ENCODE measurements around the gene TMEM242.

DNA sequence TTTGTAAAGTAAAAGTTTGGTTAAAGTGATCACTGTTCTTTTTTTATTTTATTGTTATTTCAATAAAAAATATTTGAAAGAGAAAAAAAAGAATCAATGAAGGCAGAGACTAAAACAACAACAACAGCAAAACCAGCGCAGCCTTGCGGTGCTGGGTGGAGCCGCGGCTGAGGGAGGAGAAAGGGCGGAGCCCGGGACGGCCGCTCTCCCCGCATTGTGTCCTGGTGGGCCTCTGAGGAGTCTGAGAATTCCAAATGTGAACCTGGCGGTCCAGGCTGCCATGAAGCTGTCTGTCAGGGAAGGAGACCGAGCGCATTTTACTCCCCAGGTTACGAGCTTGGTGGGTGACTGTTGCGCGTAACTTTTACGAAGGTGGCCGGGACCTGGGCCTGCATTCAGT lies 43.2 kb downstream of the TMEM242 start:
- TF ChIP-seq, protein P1, sequence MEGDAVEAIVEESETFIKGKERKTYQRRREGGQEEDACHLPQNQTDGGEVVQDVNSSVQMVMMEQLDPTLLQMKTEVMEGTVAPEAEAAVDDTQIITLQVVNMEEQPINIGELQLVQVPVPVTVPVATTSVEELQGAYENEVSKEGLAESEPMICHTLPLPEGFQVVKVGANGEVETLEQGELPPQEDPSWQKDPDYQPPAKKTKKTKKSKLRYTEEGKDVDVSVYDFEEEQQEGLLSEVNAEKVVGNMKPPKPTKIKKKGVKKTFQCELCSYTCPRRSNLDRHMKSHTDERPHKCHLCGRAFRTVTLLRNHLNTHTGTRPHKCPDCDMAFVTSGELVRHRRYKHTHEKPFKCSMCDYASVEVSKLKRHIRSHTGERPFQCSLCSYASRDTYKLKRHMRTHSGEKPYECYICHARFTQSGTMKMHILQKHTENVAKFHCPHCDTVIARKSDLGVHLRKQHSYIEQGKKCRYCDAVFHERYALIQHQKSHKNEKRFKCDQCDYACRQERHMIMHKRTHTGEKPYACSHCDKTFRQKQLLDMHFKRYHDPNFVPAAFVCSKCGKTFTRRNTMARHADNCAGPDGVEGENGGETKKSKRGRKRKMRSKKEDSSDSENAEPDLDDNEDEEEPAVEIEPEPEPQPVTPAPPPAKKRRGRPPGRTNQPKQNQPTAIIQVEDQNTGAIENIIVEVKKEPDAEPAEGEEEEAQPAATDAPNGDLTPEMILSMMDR (conservative IDR thresholded peaks at IDR 0.05; ENCODE audit: low read length): no peak
- TF ChIP-seq EZH2phosphoT487 (IDR thresholded peaks at IDR 0.05; ENCODE audit: borderline replicate concordance): no peak

Measured in Loucy (cell line).